ENCODE measurements around the gene COL18A1.

Gene COL18A1

DNA sequence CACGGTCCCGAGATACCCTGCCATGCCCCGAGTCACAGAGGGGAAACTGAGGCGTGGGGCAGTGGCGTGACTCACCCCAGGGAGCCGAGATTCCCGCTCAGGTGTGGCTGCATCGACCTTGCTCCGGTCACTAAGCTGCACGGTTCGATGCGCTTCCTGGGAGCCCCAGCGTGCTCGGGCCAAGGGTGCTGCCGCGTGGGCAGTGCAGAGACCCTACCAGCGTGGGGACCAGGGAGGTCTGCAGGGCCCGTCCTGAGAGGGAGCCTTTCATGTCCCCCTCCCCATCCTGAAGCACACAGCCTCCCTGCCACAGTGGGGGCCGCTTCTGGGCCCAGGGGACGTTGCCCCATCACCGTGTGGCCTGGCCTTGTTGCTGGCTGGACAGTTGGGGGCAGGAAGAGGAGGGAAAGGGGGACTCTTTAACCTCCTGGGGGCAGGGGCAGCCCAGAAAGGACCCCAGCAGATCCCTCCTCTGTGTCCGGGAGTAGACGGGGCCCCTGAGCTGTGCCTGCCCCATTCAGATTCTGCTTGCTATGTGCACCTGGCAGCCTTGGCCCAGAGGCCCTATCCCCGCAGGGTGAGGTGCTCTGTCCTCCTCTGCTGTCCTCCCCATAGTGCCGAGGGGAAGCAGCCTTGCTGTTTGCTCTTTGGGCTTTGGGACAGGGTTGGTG is 52.3 kb downstream of the COL18A1 start:
- DNase-seq: no peak

GRCh38 chr21:45457832-45458172 is 52.8 kb downstream of the COL18A1 start:
- no peak for DNase-seq

- DNase-seq: no peak
Measured at GRCh38 chr21:45458281-45459170, 53.6 kb downstream of the COL18A1 start.

DNA sequence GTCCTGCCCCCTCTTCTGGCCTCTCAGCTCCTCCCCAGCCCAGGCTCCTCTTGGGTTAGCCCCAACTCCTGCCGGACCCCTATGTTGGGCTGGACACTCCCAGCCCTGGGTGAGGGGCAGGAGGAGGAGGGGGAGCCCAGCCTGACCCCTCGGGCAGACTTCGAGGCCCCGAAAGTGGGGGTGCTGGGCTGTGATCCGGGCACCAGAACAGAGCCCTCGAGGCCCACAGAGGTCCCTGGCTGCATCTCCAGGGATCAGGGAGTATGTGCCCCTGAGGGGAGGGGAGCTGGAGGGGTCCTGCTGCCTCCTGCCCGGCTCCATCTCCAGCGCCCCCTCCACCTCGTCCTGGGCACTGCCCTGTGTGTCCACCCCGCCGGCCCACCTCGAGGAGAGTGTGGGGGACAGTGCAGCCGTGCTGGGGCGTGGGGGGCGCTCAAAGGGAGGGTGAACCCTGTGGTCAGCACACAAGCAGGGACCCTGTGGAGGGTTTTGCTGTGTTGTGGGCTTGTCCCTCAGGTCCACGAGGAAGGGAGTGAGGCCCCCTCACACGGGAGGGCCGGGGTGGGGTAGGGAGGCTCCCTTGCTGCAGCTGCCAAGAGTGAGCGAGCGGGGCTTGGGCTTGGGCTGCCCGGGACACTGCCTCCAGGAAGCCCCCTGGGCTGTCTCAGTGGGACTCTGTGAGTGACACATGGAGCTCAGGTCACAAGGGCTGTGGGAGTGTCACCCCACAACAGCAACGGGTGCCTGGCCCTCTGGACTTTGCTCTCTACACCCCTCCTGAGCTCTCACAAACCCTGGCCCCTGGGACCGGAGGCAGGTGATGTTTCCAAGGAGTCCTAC is 54.4 kb downstream of the COL18A1 start:
- DNase-seq: no peak

DNA sequence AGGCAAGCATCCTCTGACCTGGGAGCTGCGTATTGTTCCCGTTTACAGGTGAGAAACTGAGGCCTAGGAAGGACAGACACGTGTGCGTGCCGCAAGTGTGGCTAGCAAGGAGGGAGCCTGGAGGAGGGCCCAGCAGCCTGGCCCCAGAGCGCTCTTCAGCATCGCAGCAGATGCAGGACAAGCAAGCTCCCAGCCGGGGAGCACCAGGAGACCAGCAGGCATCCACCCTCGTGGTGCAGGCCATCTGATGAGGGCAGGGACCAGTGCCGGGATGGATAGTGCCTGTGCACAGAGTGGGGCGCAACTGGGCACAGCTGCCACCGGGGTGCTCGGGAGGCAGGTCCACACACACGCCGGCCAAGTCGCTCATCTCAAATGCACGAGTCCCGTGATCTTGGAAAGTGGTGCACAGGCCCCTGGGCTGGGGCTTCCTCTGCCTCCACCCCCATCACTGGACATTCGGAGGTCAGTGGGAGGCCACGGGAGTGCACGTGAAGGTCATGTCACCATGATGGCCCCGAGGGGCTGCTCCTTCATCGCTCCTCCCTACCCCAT is 55.1 kb downstream of the COL18A1 start:
- DNase-seq: no peak

DNA sequence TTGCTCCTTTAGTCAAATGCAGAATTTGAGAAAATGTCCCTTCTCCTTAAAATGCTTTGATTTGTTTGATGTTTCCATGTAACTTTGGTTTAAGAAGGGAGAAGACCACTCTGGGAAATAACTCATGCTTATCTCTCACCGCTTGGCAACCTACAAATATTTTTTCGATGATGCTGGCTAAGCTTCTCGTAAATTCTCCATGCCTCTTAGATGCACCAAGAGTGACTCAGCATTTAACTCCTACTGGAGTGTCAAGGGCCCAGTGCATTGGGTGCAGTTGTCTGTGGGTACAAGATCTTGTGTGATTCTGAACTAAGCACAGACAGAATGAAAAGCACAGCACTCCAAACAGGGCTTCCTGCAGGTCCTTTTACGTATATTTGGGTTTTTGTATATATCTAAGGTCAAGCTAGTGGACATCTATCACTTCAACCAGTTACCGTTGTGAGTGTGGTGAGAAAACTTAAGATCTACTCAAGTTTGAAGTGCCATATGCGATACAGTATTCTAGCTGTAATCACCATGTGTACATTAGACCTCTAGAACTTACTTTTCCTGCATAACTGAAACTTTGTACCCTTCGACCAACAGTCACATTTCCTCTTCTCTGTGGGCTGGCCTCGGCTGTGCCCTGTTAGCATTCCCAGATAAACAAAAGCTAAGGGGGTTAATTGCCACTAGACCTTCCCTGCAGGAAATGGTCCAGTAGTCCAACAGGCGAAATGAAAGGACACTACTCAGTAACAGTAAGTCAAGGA is 55.8 kb downstream of the COL18A1 start:
- DNase-seq: no peak

GRCh38 chr21:45461369-45461750 is 56.4 kb downstream of the COL18A1 start:
- DNase-seq: no peak

DNA sequence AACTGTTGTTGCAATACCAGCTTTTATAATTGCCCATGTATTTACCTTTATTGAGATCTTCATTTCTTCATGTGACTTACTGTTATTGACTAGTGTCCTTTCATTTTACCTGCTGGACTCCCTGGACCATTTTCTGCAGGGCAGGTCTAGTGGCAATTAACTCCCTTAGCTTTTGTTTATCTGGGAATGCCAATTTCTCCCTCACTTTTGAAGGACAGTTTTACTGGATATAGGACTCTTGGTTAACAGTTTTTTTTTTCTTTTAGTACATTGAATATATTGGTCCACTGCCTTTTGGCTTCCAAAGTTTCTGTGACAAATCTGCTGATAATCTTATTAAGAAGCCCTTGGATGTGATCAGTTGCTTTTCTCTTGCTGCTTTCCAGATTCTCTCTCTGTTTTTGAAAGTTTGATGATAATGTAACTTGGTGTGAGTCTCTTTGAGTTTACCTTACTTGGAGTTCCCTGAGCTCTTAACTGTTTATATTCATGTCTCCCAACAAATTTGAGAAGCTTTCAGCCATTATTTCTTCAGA is 56.9 kb downstream of the COL18A1 start:
- no peak for DNase-seq

- no peak for DNase-seq
Measured at GRCh38 chr21:45463871-45464270, 58.9 kb downstream of the COL18A1 start.

DNA sequence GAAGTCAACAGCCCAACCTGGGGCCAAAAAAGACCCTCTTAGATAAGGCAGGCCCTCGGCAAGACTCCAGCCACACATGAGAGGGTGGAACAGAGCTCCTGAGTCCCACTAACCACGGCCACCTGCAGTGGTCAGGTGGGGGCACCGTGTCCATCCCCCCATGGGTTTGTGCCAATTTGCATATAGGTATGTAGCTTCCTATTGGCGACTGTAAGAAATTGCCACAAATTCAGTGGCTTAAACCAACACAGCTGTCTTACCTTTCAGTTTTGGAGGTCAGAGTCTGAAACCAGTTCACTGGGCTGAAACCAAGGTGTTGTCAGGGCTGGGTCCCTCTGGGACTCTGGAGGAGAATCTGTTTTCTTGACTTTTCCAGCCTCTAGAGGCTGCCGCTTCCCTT is 59.3 kb downstream of the COL18A1 start:
- DNase-seq: no peak

GRCh38 chr21:45465105-45465504 is 60.1 kb downstream of the COL18A1 start:
- DNase-seq: no peak

GRCh38 chr21:45465611-45466329 is 60.8 kb downstream of the COL18A1 start:
- DNase-seq: no peak

DNA sequence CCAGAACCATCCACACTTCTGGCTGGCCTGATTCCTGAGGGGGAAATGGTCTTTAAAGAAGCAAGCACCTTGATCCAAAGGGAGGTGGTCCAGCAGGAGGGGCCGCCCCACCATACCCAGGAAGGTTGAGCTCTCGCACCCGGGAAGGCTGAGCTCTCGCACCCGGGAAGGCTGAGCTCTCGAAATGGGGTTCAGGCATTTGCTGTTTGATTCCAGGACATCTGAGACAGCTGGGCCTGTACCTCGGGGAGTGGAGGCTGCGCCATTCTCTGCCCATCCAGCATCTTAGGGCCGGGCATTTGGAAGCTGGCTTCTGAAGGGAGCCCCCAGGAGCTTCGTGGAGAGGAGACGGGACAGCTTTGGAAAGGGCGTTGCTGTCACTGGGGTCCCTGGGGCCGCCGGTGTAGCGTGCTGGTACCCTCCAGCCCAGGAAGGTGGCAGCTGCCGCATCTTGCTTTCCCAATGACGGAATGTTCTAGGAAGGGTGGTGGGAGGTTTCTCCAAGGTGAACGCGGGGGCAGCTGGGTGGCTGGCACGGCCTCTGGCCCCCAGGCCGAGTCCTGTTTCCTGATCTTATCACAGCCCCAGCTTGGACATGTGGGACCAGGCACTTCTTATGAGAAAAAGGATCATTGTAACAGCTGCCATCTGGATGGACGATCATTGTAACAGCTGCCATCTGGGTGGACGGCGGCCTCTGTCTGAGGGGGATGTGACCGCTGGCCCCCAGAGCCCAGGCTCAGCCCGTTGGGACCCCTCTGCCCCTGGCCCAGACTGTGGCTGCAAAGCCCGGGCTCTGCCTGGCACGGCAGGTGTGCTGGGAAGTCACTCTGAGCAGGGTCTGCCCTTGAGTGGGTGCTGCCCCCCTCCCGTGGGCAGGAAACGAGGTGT is 61.6 kb downstream of the COL18A1 start:
- DNase-seq: no peak

DNA sequence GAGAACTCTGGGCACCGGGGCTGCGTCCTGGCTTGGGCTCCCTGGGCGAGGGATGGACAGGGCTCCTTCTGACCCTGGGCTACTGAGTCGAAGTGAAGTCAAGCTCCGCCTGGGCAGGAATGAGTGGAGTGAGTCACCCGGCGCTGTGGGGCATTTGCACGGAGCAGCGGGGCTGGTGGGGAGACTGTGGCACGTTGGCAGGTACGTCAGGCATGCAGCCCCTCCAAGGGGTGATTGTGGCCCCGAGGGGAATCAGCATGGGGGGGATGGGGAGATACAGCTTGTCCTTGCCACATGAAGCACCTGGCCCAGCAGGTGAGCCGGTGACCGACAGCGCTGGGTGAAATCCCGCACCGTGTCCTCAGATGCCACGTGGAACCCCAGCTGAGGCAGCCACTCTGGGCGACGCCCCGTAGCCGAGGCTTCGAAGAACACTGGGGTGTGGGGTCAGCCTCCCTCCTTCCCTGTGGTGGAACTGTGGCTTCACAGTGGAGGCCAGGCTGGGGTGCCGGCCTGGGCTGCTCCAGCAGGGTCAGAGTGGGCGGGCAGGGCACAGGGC is 62.3 kb downstream of the COL18A1 start:
- no peak for DNase-seq

GRCh38 chr21:45468051-45468970 is 63.3 kb downstream of the COL18A1 start:
- DNase-seq: no peak

DNA sequence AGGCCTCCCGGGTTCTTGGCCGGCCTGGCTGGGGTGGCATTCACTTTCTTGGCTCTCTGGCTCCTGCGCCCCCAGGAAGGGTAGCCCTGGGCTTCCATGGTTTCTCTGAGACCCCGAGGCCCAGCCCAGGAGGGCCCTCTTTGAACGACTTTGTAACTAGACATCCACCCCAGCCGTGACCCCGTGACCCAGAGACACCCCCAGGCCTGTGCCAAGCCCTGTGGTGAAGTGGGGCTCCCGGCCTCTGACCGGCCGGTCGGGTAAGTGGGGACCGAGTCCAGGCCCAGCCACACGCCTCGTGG is 64.0 kb downstream of the COL18A1 start:
- DNase-seq: no peak

DNA sequence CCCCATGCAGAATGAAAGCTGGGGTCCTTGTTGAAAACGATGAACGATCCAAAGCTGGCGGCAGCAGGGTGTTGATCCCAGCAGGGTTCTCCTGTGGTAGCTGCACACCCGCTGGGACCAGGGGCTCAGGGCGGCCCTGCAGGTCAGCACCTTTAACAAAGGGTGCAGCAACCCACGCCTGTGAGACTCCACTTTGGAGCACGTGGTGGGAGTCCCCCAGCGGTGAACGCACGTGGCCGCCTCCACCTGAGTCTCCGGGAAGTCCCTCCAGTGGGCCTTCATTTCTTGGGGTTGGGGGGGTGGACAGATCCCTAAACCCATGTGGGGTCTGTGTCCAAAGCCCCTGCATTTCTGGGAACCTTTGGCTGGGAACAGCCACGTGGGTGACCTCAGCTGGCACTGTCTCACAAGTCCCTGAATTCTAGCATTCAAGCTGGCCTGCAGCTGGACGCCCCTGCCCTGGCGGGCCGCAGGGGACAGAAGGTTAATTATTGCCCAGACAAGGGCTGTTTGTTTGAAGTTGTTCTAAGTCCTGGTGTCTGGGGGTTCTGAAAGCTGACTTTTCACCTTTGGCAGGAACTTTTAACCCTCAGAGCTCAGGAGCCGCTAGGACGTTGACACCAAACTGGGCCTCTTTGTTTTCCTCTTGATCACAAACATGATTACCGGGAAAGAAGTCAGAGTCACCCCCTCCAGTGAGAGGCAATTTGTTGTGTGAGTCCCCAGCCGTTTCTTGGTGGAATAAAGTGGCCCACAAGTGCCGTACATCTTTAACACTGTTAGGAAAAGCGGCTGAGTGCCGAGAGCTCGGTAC is 64.5 kb downstream of the COL18A1 start:
- DNase-seq: no peak

- DNase-seq: no peak
Measured at GRCh38 chr21:45470087-45470515, 65.1 kb downstream of the COL18A1 start.

Measured in CD4-positive, alpha-beta T cell treated with Interleukin-15 for 1 hour (primary cell).